Measurements from ENCODE around the gene VCL. TPM values are rescaled to one million over a fixed set of nuclear protein-coding genes. Genes with fewer than 3 reads are reported as not detected.

VCL gene
- total RNA-seq, 1 experiment from 2014 or later = 92.2 TPM

- Histone ChIP-seq H3K4me3 (ENCODE audit: low read depth, low read length) (no peak overlapping the region), H3K9me3 (no peaks in the 10 kb centered on the region), H3K36me3 (ENCODE audit: control insufficient read depth, insufficient read depth, low read length) (no peaks in the 10 kb centered on the region), H3K27me3 (replicated peaks; ENCODE audit: control insufficient read depth, insufficient read depth, low read length) (no peaks in the 10 kb centered on the region), H3K4me1 (peaks cover 6% of the 10 kb centered on the region; the same call in 1 of the 2 replicates)
- Mint-ChIP-seq H3K27ac (ENCODE audit: unreplicated experiment) (no peak overlapping the region), H3K4me1 (ENCODE audit: low read depth, unreplicated experiment) (no peaks in the 10 kb centered on the region), H3K4me3 (ENCODE audit: unreplicated experiment) (no peak overlapping the region), H3K27me3 (ENCODE audit: insufficient read depth, unreplicated experiment) (no peaks in the 10 kb centered on the region), H3K9me3 (ENCODE audit: unreplicated experiment) (no peaks in the 10 kb centered on the region), H3K36me3 (ENCODE audit: insufficient read depth, unreplicated experiment) (peaks cover 43% of the 10 kb centered on the region)
- TF ChIP-seq CTCF (IDR thresholded peaks at IDR 0.05; ENCODE audit: insufficient read depth in 1 of 2, low read depth in 1 of 2, low read length in 1 of 2, severe bottlenecking in 1 of 2, unreplicated experiment in 1 of 2) = no peak
- no peak for DNase-seq
- no TSS peak for BruUV-seq (replicated peaks)
- ChIA-PET CTCF (no interaction called here), POLR2A (no interaction called here)
- intact Hi-C loops (cut with micrococcal nuclease; ENCODE audit: unreplicated experiment) = loop anchor here (5.0 kb wide), 1 partner anchor 88 kb away; the partner anchor contains the start of gene VCL
These were observed 87.0 kb downstream of the VCL start for GRCh38 chr10:74084955-74085354.

- ChIA-PET CTCF (interaction anchor here (0.5 kb wide), 1 partner anchor 58 kb away, joined by 4 read pairs; no protein-coding TSS in a partner anchor), POLR2A (no interaction called here)
- Mint-ChIP-seq H3K4me3 (ENCODE audit: unreplicated experiment) (no peak overlapping the region), H3K9me3 (ENCODE audit: unreplicated experiment) (no peaks in the 10 kb centered on the region), H3K27ac (ENCODE audit: unreplicated experiment) (no peak overlapping the region), H3K27me3 (ENCODE audit: insufficient read depth, unreplicated experiment) (no peaks in the 10 kb centered on the region), H3K36me3 (ENCODE audit: insufficient read depth, unreplicated experiment) (peaks cover 54% of the 10 kb centered on the region), H3K4me1 (ENCODE audit: low read depth, unreplicated experiment) (no peaks in the 10 kb centered on the region)
- intact Hi-C loops (cut with micrococcal nuclease; ENCODE audit: unreplicated experiment) = no loop called here
- no TSS peak for BruUV-seq (replicated peaks)
- Histone ChIP-seq H3K9me3 (no peaks in the 10 kb centered on the region), H3K27me3 (replicated peaks; ENCODE audit: control insufficient read depth, insufficient read depth, low read length) (no peaks in the 10 kb centered on the region), H3K4me3 (ENCODE audit: low read depth, low read length) (no peak overlapping the region), H3K4me1 (no peaks in the 10 kb centered on the region), H3K36me3 (ENCODE audit: control insufficient read depth, insufficient read depth, low read length) (no peaks in the 10 kb centered on the region)
- no peak for DNase-seq
- TF ChIP-seq CTCF (IDR thresholded peaks at IDR 0.05; ENCODE audit: insufficient read depth in 1 of 2, low read depth in 1 of 2, low read length in 1 of 2, severe bottlenecking in 1 of 2, unreplicated experiment in 1 of 2) = no peak
These were observed 88.4 kb downstream of the VCL start for GRCh38 chr10:74086317-74086716.

DNA sequence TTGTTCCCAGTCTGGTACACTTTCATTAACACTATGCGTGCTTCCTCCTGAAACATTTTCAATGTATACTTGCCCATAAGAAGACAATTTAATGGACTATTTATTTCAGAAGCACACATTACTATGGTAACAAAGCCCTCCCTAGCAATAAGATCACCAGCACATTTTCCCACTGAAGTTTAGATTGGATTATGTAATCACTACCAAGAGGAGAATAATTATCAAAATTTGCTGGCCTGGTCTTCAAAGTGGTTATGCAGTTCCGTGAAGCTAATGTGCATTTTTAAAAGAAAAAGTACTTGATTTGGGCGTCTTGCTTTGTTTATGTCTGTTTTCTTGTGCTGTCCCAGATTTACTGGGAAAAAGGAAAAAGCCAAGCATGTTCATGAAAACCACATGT lies 90.8 kb downstream of the VCL start:
- Histone ChIP-seq H3K4me1 (no peaks in the 10 kb centered on the region), H3K9me3 (no peaks in the 10 kb centered on the region), H3K27me3 (replicated peaks; ENCODE audit: control insufficient read depth, insufficient read depth, low read length) (no peaks in the 10 kb centered on the region), H3K4me3 (ENCODE audit: low read depth, low read length) (no peak overlapping the region), H3K36me3 (ENCODE audit: control insufficient read depth, insufficient read depth, low read length) (no peaks in the 10 kb centered on the region)
- DNase-seq = no peak
- Mint-ChIP-seq H3K27me3 (ENCODE audit: insufficient read depth, unreplicated experiment) (no peaks in the 10 kb centered on the region), H3K36me3 (ENCODE audit: insufficient read depth, unreplicated experiment) (peaks cover 57% of the 10 kb centered on the region), H3K27ac (ENCODE audit: unreplicated experiment) (no peak overlapping the region), H3K9me3 (ENCODE audit: unreplicated experiment) (no peaks in the 10 kb centered on the region), H3K4me3 (ENCODE audit: unreplicated experiment) (no peak overlapping the region), H3K4me1 (ENCODE audit: low read depth, unreplicated experiment) (no peaks in the 10 kb centered on the region)
- BruUV-seq (replicated peaks) = no TSS peak
- ChIA-PET CTCF (no interaction called here), POLR2A (no interaction called here)
- TF ChIP-seq CTCF (IDR thresholded peaks at IDR 0.05; ENCODE audit: insufficient read depth in 1 of 2, low read depth in 1 of 2, low read length in 1 of 2, severe bottlenecking in 1 of 2, unreplicated experiment in 1 of 2) = no peak
- intact Hi-C loops (cut with micrococcal nuclease; ENCODE audit: unreplicated experiment) = no loop called here
